ENCODE measurements around the gene FGFR4. TPM values are rescaled to one million over a fixed set of nuclear protein-coding genes. Genes with fewer than 3 reads are reported as not detected.

FGFR4 gene
- total RNA-seq, 2 experiments from 2014 or later: 0.97 to 1.2 TPM

DNA sequence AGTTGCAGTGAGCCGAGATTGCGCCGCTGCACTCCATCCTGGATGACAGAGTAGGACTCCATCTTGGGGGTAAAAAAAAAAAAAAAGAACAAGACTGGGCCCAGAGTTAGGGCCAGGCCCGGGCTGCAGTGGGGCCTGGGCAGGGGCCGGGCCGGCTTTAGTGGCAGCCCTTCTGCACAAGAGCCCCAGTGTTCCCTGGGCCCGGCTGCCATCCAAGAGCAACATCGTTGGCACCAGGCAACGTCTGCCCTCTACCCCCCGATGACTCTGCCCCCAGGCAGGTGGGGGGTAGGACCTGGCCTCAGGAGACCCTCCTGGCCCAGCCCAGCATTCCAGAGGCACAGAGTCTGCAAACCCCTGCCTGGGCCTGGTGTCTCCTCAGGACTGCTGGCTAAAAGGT lies 4.9 kb upstream of the FGFR4 start:
- CTCF ChIA-PET: interaction anchor here (1.4 kb wide), 1 partner anchor 30 kb away, joined by 3 read pairs; no protein-coding TSS in a partner anchor
- POLR2A ChIA-PET: no interaction called here

DNA sequence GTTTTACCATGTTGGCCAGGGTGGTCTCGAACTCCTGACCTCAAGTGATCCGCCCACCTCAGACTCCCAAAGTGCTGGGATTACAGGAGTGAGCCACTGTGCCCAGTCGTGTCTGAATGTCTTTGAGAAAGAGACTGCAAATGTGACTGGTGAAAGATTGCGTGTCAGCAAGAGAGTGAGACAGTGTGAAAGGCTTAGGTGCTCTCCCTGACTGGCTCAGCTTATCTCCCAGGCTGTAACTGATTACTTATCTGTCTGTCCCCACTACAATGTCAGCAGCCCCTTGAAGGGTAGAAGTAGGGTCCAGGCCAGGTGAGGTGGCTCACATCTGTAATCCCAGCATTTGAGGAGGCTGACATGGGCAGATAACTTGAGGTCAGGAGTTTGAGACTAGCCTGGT lies 3.4 kb upstream of the FGFR4 start:
- POLR2A ChIA-PET: no interaction called here

DNA sequence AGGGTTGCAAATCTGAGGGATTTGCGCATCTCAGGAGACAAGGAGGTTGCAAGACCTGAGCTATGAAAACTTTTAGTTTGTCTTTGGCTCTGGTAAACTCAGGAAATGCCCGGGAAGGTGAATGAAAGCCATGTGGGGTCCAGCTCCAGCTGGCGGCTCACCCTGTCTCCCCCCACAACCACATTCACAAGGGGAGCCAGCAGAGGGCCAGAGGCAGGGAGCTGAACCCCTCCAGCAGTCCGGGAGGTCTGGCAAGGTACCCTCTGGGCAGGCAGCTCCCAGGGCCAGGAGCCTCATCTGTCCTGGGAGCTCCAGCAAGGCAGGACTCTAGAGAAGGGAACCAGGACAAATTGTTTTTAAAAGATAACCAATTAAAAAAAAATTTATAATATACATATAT lies 2.5 kb upstream of the FGFR4 start:
- ChIA-PET POLR2A (no interaction called here), CTCF (interaction anchor here (1.7 kb wide), 1 partner anchor 12 kb away, joined by 6 read pairs; no protein-coding TSS in a partner anchor)

More for the DNA sequence above, 3.4 kb upstream of the FGFR4 start:
- CTCF ChIA-PET: interaction anchor here (0.7 to 1.7 kb wide), 4 partner anchors 11 to 402 kb away, joined by 3 to 6 read pairs (median 3); no protein-coding TSS in a partner anchor

DNA sequence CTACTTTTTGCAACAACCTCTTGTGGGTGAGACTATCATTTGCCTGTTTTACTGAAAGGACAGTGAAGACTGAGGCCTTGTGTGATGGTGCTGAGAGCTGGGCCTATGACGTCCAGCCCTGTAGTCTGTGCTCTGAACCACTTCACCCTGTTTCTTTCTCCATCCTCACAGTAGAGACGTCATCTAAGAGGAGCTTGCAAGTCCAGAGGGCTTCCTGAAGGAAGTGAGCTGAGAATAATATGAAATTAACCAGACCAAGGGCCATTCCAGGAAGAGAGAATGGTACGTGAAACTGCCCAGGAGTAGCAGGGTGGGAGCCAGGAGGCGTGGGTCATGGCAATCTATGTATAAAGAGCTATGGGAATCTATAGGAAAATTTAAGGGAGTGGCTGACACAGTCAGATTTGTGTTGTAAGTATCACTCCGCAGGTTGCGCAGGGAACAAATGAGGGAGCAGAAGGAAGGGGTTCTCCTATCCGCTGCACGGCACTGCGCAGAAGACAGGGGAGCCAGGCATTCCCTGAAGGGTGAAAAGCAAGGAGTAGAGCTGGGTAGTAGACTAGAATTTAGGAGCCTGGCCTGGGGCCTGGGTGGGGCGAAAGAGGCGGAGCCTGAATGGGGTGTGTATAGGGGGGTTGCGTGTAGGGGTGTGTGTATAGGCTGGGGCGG lies 596 bp upstream of the FGFR4 start:
- POLR2A ChIA-PET: no interaction called here
- CTCF ChIA-PET: interaction anchor here (2.7 to 3.4 kb wide), 2 partner anchors 13 to 27 kb away, joined by 10 to 19 read pairs; no protein-coding TSS in a partner anchor

DNA sequence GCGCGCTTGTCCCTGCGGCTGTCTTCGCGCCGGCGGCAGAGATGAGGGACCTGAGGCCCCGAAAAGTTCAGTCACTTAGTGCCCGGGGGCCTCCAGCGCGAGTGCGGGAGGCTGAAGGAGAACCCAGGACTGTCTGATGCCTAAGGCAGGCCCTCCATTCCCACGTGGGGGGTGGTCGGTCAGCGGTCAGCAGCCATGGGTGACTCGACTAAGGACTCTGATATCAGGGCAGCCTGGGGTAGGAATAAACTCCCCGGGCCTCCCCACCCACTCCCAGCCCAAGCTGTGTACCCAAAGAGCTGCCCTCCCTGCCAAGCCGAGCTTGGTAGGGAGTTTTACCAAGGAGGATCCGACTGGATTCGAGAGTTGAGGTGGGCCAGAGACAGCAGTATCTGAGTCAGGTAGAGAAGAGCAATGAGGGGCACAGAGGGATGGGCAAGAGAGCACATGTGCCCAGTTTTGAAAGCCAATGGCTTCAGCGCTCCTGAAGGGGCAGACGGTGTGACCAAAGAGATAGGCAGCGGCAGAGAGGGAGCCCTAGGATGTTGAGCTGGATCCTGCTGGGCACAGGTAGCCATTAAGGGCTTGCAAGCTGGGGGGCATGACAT lies 787 bp downstream of the FGFR4 start:
- CTCF ChIA-PET: interaction anchor here (0.7 to 3.4 kb wide), 4 partner anchors 14 to 25 kb away, joined by 3 to 19 read pairs (median 6); no protein-coding TSS in a partner anchor
- POLR2A ChIA-PET: interaction anchor here (0.8 kb wide), 1 partner anchor 29 kb away, joined by 3 read pairs; no protein-coding TSS in a partner anchor

DNA sequence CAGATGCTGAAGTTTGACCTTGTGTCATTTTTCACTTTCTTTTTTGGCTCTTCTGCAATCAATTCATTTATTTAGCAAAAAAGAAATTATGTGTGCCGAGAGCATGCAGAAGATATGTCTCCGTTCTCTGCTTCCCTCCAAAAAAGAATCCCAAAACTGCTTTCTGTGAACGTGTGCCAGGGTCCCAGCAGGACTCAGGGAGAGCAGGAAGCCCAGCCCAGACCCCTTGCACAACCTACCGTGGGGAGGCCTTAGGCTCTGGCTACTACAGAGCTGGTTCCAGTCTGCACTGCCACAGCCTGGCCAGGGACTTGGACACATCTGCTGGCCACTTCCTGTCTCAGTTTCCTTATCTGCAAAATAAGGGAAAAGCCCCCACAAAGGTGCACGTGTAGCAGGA lies 2.4 kb downstream of the FGFR4 start:
- CTCF ChIA-PET: interaction anchor here (1.2 kb wide), 1 partner anchor 17 kb away, joined by 4 read pairs; no protein-coding TSS in a partner anchor
- POLR2A ChIA-PET: no interaction called here

DNA sequence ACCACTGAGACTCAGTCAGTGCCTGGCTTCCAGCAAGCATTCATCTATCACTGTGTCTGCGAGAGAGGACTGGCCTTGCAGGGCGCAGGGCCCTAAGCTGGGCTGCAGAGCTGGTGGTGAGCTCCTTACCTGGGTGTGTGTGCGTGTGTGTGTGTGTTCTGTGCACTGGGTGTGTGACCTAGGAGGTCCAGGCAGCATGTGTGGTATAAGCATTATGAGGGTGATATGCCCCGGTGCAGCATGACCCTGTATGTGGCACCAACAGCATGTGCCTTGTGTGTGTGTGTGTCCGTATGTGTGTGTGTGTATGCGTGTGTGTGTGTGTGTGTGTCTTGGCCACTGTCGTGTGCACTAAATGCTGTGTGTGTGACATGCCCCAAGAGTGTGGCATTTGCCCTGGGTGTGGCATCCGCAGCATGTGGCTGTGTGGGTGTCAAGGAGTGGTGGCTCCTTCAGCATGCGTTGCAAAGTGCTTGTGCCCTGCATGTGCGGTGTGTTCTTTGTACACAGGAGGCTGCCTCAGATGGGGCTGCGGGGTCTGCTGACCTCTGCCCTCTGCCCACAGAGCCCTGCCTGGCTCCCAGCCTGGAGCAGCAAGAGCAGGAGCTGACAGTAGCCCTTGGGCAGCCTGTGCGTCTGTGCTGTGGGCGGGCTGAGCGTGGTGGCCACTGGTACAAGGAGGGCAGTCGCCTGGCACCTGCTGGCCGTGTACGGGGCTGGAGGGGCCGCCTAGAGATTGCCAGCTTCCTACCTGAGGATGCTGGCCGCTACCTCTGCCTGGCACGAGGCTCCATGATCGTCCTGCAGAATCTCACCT lies 3.3 kb downstream of the FGFR4 start:
- POLR2A ChIA-PET: no interaction called here

DNA sequence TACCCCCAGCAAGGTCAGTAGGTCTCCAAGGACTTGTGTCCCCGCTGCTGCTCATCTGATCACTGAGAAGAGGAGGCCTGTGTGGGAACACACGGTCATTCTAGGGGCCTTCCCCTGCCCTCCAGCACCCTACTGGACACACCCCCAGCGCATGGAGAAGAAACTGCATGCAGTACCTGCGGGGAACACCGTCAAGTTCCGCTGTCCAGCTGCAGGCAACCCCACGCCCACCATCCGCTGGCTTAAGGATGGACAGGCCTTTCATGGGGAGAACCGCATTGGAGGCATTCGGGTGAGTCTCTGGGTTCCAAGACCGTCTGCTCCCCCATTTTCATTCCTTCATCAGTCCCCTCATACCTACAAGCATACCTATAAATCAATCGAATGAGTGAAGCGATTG lies 4.1 kb downstream of the FGFR4 start:
- CTCF ChIA-PET: no interaction called here
- POLR2A ChIA-PET: no interaction called here

More for the DNA sequence above, 3.3 kb downstream of the FGFR4 start:
- CTCF ChIA-PET: interaction anchor here (1.2 kb wide), 1 partner anchor 18 kb away, joined by 4 read pairs; no protein-coding TSS in a partner anchor

DNA sequence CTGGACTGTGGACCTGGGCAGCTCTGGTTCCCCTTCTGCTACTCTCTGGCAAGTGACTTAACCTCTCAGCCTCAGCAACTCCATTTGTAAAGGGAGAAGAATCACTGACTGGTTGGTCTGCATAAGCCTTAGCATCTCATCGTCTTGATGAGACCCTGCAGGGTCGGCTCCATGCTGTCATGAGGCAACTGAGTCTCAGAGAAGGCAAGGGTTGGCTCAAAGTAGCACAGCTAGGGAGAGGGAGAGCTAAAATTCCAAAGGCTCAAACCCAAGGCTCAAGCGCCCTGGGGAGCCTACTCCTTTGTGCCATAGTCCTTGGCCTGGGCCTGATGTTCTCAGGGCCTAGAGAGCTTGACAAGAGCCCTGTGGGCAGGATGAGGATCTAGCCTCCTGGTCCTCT lies 4.5 kb downstream of the FGFR4 start:
- POLR2A ChIA-PET: no interaction called here
- CTCF ChIA-PET: no interaction called here

DNA sequence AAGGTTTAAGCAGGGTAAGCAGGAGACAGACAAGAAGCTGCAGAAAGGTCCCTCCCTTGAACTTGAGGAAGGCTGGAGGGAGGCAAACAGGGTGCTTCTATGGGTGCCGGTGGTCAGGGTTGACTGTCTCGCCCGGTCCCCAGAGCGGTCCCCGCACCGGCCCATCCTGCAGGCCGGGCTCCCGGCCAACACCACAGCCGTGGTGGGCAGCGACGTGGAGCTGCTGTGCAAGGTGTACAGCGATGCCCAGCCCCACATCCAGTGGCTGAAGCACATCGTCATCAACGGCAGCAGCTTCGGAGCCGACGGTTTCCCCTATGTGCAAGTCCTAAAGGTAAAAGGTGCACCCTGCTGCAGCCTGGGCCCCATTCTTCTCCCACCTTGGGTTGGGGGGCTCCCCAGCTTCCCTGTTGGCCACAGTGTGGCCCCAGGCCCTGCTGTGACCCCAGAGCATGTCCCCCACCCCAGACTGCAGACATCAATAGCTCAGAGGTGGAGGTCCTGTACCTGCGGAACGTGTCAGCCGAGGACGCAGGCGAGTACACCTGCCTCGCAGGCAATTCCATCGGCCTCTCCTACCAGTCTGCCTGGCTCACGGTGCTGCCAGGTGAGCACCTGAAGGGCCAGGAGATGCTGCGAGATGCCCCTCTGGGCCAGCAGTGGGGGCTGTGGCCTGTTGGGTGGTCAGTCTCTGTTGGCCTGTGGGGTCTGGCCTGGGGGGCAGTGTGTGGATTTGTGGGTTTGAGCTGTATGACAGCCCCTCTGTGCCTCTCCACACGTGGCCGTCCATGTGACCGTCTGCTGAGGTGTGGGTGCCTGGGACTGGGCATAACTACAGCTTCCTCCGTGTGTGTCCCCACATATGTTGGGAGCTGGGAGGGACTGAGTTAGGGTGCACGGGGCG lies 5.7 kb downstream of the FGFR4 start:
- POLR2A ChIA-PET: no interaction called here
- CTCF ChIA-PET: no interaction called here

DNA sequence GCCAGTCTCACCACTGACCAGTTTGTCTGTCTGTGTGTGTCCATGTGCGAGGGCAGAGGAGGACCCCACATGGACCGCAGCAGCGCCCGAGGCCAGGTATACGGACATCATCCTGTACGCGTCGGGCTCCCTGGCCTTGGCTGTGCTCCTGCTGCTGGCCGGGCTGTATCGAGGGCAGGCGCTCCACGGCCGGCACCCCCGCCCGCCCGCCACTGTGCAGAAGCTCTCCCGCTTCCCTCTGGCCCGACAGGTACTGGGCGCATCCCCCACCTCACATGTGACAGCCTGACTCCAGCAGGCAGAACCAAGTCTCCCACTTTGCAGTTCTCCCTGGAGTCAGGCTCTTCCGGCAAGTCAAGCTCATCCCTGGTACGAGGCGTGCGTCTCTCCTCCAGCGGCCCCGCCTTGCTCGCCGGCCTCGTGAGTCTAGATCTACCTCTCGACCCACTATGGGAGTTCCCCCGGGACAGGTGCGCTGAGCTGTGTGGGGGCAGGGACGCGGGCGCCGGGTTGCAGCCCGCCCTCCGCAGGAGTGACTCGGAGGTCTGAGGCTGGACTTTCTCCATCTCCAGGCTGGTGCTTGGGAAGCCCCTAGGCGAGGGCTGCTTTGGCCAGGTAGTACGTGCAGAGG lies 6.5 kb downstream of the FGFR4 start:
- CTCF ChIA-PET: no interaction called here

DNA sequence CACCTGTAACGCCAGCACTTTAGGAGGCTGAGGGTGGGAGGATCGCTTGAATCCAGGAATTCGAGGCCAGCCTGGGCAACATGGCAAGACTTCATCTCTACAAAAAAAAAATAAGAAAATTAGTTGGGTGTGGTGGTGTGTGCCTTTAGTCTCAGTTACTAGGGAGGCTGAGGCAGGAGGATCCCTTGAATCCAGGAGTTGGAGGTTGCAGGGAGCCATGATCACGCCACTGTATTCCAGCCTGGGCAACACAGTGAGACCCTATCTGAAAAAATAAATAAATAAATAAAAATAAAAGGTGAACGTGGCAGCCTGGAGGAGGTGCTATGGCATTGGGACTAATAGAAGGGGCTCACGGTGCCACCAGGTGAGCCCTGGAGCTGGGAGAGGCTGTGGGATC lies 7.1 kb downstream of the FGFR4 start:
- POLR2A ChIA-PET: no interaction called here
- CTCF ChIA-PET: no interaction called here

More for the DNA sequence above, 6.5 kb downstream of the FGFR4 start:
- POLR2A ChIA-PET: no interaction called here

DNA sequence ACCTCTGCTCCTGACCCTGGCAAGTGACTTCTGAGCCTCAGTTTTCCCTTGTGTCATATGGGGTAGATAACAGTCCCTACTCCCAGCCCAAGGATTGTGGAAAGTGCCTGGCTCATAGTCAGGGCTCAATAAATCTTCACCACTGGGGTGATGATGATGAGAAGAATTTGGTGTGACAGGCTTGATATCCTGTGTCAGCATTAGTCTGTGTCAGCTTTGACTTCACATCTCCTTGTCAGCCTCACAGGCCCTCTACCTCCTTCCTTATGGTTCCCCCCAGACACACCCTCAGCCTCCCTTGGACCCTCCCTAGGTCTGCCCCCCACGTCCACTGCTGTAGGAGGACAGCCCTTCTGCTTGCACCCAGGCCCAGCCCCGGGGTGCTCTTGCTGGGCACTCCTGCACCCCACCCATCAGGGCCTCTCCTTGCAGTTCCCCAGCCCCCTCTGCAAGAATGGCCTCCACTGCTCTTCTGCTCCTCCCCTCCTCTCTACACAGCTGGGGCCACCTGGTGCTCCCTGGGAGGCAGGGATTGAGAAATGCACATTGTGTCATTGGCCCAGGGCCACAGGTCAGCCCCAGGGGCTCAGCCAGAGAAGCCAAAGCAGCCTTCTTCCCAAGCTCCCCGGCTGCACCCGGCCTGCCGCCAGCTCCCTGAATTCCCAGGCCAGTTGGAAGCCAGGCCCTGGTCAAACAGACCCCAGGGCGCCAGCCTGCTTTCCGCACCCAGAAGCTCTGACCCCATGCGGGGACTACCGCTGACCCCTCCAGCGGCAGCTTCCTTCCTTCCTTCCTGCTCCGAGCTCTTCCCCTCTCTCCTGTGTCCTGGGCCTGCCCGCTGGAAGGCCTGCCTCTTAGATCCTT lies 7.7 kb downstream of the FGFR4 start:
- ChIA-PET CTCF (no interaction called here), POLR2A (interaction anchor here (0.6 kb wide), 1 partner anchor 428 kb away, joined by 5 read pairs; no protein-coding TSS in a partner anchor)

DNA sequence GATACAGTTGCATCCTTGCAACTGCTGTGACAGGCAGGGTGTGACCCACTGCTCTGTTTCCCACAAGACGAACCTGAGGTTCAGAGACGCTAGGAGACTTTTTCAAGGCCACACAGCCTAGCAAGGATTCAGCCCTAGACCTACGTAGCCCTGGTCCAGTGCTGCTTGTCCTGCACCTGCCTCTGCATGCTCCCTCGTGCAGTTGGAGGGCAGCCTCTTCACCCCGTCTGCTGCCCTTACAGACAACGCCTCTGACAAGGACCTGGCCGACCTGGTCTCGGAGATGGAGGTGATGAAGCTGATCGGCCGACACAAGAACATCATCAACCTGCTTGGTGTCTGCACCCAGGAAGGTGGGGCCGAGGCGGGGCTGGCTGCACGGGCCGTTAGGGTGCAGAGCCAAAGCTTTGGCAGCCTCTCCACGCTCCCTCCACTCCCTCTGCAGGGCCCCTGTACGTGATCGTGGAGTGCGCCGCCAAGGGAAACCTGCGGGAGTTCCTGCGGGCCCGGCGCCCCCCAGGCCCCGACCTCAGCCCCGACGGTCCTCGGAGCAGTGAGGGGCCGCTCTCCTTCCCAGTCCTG lies 8.5 kb downstream of the FGFR4 start:
- ChIA-PET CTCF (no interaction called here), POLR2A (interaction anchor here (0.6 kb wide), 1 partner anchor 429 kb away, joined by 5 read pairs; no protein-coding TSS in a partner anchor)

DNA sequence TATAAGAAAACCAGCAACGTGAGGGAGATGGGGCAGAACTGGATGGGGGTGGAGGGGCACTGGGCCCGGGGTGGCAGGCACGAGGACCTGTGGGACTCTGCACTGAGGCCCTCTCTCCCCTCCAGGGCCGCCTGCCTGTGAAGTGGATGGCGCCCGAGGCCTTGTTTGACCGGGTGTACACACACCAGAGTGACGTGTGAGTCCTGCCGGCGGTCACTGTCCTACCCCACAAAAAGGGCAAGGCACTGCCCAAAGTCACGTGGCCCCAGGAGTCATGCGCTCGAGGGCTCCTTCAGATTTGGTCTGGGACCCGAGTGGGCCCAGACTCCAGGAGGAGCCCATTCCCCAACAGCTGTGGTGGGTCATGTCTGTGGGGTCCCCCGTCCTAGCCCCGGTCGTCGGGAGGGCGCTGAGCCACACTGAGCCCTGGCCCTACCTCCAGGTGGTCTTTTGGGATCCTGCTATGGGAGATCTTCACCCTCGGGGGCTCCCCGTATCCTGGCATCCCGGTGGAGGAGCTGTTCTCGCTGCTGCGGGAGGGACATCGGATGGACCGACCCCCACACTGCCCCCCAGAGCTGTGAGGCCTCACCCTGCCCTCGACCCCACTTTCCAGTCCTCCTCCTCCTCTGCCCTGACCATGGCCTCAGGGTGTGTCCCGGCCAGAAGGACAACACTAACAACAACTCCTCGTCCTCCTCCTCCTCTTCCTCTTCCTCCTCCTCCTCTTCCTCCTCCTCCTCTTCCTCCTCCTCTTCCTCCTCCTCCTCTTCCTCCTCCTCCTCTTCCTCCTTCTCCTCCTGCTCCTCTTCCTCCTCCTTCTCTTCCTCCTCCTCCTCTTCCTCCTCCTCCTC lies 9.7 kb downstream of the FGFR4 start:
- ChIA-PET CTCF (interaction anchor here (1.9 kb wide), 1 partner anchor 14 kb away, joined by 5 read pairs; no protein-coding TSS in a partner anchor), POLR2A (no interaction called here)
